Tibial artery (tissue), 4 donors: ENCODE data around the gene MYCN.

ENCODE experiments used
- DNase-seq, 2 donors: peaks; one replicate each; pipeline ENCODE4 v3.0.0-alpha.2; 2019
- H3K27ac ChIP-seq, 2 donors: fragments of 200-600 bp; sonication (generic) in 1 of 2; 1 replicate in 1 of 2; 2 replicates in 1 of 2; pipeline ENCODE4 v1.5.1; 2018 to 2019; ENCODE audit warnings: mild to moderate bottlenecking in 1 of 2
- H3K27me3 ChIP-seq, 2 donors: fragments of 200-600 bp; sonication (generic) in 1 of 2; one replicate each; pipeline versions ENCODE4 v1.5.1 to v1.6.0; 2016 to 2019
- H3K36me3 ChIP-seq, 3 donors: fragments of 200-600 bp; sonication (generic) in 2 of 3; one replicate each; pipeline ENCODE4 v1.5.1; 2016 to 2019; ENCODE audit warnings: mild to moderate bottlenecking in 2 of 3
- H3K4me1 ChIP-seq, 4 donors: fragments of 200-600 bp; sonication (generic) in 2 of 4; 1 replicate in 3 of 4; 2 replicates in 1 of 4; pipeline ENCODE4 v1.5.1; 2016 to 2019
- H3K4me3 ChIP-seq, 2 donors: fragments of 200-600 bp; sonication (generic) in 1 of 2; 1 replicate in 1 of 2; 2 replicates in 1 of 2; pipeline ENCODE4 v1.5.1; 2018 to 2019; ENCODE audit warnings: mild to moderate bottlenecking in 2 of 2
- H3K9me3 ChIP-seq, 3 donors: fragments of 200-600 bp; sonication (generic) in 1 of 3; one replicate each; pipeline ENCODE4 v1.5.1; 2016 to 2019
- intact Hi-C: fragments of 100-400 bp; cut with DNase I; formaldehyde crosslinking; loops from one replicate; pipeline ENCODE4 v1.15.0; 2023; ENCODE audit warnings: low total_unique reads
- TF ChIP-seq, protein P1 (sequence below), 2 experiments: fragments of 200-600 bp in 1 of 2; fragments of 450-650 bp in 1 of 2; IDR thresholded peaks; one replicate each; pipeline ENCODE4 v1.5.1; 2017 to 2019; ENCODE audit warnings: antibody characterized with exemption in 2 of 2, mild to moderate bottlenecking in 1 of 2, moderate library complexity in 1 of 2

The MYCN gene

DNA sequence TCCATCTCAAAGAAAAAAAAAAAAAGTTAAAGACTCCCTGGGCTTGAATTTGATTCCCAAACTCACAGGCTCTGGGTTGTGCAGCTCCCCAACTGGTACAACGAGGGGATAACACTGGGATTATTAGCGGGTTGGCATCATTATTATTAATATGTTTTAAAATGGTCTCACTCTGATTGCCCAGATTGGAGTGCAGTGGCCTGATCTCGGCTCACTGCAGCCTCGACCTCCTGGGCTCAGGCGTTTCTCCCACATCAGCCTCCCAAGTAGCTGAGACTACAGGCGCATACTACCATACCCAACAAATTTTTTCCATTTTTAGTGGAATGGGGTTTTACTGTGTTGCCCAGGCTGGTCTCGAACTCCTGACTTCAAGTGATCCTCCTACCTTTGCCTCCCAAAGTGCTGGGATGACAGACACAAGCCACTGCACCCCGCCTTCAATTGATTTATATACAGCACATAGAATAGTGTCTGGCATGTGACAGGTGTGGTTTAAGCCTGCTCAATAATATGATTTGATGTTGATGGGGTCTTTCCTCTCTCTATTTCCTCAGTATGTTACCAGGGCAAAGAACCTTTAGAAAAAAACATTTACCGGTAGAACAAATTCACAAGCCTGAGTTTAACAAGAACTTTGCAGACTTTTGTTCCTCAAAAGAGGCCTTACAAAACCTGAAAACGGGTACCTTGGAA, 12.2 kb downstream of the MYCN start:
- H3K36me3 ChIP-seq, result no peaks in the 10 kb centered on the region
- TF ChIP-seq, protein P1, sequence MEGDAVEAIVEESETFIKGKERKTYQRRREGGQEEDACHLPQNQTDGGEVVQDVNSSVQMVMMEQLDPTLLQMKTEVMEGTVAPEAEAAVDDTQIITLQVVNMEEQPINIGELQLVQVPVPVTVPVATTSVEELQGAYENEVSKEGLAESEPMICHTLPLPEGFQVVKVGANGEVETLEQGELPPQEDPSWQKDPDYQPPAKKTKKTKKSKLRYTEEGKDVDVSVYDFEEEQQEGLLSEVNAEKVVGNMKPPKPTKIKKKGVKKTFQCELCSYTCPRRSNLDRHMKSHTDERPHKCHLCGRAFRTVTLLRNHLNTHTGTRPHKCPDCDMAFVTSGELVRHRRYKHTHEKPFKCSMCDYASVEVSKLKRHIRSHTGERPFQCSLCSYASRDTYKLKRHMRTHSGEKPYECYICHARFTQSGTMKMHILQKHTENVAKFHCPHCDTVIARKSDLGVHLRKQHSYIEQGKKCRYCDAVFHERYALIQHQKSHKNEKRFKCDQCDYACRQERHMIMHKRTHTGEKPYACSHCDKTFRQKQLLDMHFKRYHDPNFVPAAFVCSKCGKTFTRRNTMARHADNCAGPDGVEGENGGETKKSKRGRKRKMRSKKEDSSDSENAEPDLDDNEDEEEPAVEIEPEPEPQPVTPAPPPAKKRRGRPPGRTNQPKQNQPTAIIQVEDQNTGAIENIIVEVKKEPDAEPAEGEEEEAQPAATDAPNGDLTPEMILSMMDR (IDR thresholded peaks at IDR 0.05), result no peak
- H3K9me3 ChIP-seq, result no peaks in the 10 kb centered on the region
- DNase-seq, result no peak
- no peaks in the 10 kb centered on the region for H3K4me1 ChIP-seq
- H3K27me3 ChIP-seq, result no peaks in the 10 kb centered on the region
- no peak overlapping the region for H3K27ac ChIP-seq
- intact Hi-C loops, result no loop called here
- no peak overlapping the region for H3K4me3 ChIP-seq

DNA sequence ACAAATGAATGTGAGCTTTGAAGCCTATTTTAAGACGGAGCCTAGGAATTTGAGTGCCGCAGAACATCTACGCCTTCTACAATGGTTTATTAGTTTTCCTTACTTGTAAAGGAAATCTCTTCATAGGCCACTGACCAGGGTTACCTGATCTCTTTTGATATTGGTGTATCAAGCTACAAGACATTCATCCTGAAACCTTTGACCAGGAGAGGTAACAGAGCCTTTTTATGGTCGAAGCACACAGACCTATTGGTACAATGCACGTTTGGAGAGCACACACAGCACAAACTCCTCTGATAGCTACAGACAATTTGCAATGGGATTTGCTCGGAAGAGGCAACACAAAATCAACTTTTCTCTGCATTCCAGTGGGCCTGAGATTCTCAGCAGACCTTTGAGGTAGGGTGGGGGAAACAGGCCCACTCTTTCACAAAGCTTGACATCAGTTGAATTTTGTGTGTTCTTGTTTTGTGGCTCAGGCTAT, 12.8 kb downstream of the MYCN start:
- H3K4me3 ChIP-seq, result no peak overlapping the region
- DNase-seq, result no peak
- no peaks in the 10 kb centered on the region for H3K9me3 ChIP-seq
- TF ChIP-seq, protein P1 (IDR thresholded peaks at IDR 0.05), result no peak
- H3K27ac ChIP-seq, result no peak overlapping the region
- no peaks in the 10 kb centered on the region for H3K36me3 ChIP-seq
- peaks cover 0 to 2% of the 10 kb centered on the region in 2 donors for H3K27me3 ChIP-seq
- no peaks in the 10 kb centered on the region for H3K4me1 ChIP-seq
- intact Hi-C loops, result no loop called here

DNA sequence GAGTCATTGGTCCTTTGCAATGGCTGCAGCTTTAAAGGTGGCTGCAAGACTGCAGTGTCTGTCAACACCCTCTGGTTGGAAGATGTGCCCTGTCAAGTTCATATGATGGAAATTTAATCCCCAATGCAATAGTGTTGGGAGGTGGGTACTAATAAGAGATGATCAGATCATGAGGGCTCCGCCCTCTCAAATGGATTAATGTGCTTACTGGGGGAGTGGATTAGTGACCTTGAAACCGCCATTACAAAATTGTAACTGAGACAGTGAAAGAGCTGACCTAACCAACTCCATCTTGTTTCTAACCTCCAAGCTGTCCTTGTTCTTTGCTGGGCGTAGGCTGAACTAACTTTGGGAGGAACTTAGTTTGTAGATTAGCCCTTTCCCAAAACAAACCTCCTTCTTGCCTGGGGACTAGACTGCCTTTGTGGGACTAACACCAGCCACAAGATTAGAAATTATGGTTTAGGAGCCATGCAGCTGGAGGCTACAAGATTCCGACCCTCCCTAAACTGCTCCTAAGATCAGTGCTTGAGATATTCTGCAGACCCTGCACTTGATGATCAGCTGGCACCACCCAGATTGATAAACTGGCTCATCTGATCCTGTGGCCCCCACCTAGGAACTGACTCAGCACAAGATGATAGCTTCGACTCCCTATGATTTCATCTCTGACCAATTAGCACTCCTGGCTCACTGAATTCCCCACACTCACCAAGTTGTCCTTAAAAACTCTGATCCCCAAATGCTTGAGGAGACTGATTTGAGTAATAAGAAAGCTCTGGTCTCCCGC, 13.7 kb downstream of the MYCN start:
- intact Hi-C loops, result no loop called here
- TF ChIP-seq, protein P1 (IDR thresholded peaks at IDR 0.05), result no peak
- no peak for DNase-seq

DNA sequence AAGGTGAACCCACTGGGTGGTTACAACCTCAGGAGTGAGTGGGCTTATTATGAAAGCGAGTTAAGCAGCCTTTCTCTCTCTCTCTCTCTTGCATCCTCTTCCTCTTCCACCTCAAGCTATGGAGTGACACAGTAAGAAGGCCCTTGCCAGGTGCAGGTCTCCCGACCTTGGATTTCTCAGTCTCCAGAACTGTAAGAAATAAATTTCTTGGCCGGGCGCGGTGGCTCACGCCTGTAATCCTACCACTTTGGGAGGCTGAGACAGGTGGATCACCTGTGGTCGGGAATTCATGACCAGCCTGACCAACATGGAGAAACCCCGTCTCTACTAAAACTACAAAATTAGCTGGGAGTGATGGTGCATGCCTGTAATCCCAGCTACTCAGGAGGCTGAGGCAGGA, 14.4 kb downstream of the MYCN start:
- Histone ChIP-seq H3K4me3 (no peak overlapping the region), H3K9me3 (no peaks in the 10 kb centered on the region), H3K27me3 (peaks cover 0 to 11% of the 10 kb centered on the region in 2 donors), H3K4me1 (no peaks in the 10 kb centered on the region), H3K27ac (no peak overlapping the region), H3K36me3 (no peaks in the 10 kb centered on the region)
- no peak for DNase-seq
- TF ChIP-seq, protein P1 (IDR thresholded peaks at IDR 0.05), result no peak
- intact Hi-C loops, result no loop called here

More for the DNA sequence above, 13.7 kb downstream of the MYCN start:
- Histone ChIP-seq H3K27me3 (peaks cover 0 to 9% of the 10 kb centered on the region in 2 donors), H3K4me1 (no peaks in the 10 kb centered on the region), H3K4me3 (no peak overlapping the region), H3K9me3 (no peaks in the 10 kb centered on the region), H3K36me3 (no peaks in the 10 kb centered on the region), H3K27ac (no peak overlapping the region)

DNA sequence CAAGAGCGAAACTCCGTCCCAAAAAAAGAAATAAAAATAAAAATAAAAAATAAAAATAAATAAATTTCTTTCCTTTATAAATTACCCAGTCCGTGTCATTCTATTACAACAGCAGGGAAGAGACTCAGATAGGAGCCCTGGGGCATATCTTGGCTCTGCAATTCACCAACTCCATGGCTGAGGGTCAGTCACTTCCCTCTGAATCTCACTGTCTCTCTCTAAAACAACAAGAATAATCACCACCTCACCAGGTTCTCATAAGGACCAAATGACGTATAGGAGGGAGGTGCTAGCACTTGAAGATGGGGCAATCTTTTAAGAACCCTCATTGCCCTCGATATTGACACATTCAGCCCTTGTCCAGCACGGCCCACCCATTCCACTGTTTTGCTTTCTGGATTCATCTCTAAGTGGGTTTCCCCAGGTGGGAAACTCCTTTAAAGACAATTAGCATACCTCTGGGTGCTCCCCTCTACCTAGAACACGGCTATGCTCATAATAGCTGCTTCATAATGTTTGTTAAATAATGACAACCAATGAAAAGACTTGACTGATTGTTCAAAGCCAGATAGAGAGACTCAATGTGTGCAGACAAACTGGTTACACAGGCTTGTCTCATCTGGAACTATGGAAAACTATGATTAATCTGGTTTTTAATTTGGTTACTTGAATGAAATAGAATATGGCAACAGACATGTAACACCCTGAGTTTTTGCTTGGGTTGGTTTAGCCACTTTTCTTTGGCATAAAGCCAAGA, 15.1 kb downstream of the MYCN start:
- TF ChIP-seq, protein P1 (IDR thresholded peaks at IDR 0.05), result no peak
- Histone ChIP-seq H3K27ac (no peak overlapping the region), H3K27me3 (peaks cover 0 to 12% of the 10 kb centered on the region in 2 donors), H3K4me1 (no peaks in the 10 kb centered on the region), H3K4me3 (no peak overlapping the region), H3K36me3 (no peaks in the 10 kb centered on the region), H3K9me3 (no peaks in the 10 kb centered on the region)
- no peak for DNase-seq
- intact Hi-C loops, result no loop called here
